Loucy (cell line): Measurements from ENCODE around the gene PRCP.

Experiments used
- H2AFZ ChIP-seq: fragments of 200-600 bp; sonication (generic); 2 replicates; pipeline ENCODE4 v1.6.0; 2016; ENCODE audit warnings: antibody characterized with exemption, mild to moderate bottlenecking, low read length, moderate library complexity
- H3F3A ChIP-seq: fragments of 200-600 bp; 2 replicates; pipeline ENCODE4 v1.6.0; 2016; ENCODE audit warnings: antibody characterized with exemption, low read depth, mild to moderate bottlenecking
- H3K27me3 ChIP-seq: fragments of 200-600 bp; sonication (generic); 2 replicates; pipeline ENCODE4 v1.6.1; 2014; ENCODE audit warnings: low read length, mild to moderate bottlenecking; ENCODE audit not compliant: insufficient read depth, poor library complexity, severe bottlenecking
- H3K36me3 ChIP-seq: fragments of 200-600 bp; sonication (generic); 2 replicates; pipeline ENCODE4 v1.6.1; 2016; ENCODE audit warnings: low read length; ENCODE audit not compliant: insufficient read depth
- H3K4me1 ChIP-seq: fragments of 200-600 bp; sonication (generic); 2 replicates; pipeline ENCODE4 v1.5.1; 2014; ENCODE audit warnings: low read length, mild to moderate bottlenecking; ENCODE audit not compliant: insufficient read depth, poor library complexity, severe bottlenecking
- H3K4me2 ChIP-seq: fragments of 200-600 bp; sonication (generic); 2 replicates; pipeline ENCODE4 v1.6.0; 2014; ENCODE audit warnings: antibody characterized with exemption, low read length, low read depth, mild to moderate bottlenecking; ENCODE audit not compliant: poor library complexity, severe bottlenecking
- H3K4me3 ChIP-seq: fragments of 200-600 bp; sonication (generic); 2 replicates; pipeline ENCODE4 v1.5.1; 2014; ENCODE audit warnings: low read length, mild to moderate bottlenecking, mixed read lengths; ENCODE audit not compliant: poor library complexity, severe bottlenecking
- H3K79me2 ChIP-seq: fragments of 200-600 bp; sonication (generic); 2 replicates; pipeline ENCODE4 v1.6.1; 2014; ENCODE audit warnings: low read length; ENCODE audit not compliant: insufficient read depth
- H3K9ac ChIP-seq: fragments of 200-600 bp; sonication (generic); 2 replicates; pipeline ENCODE4 v1.6.0; 2014; ENCODE audit warnings: mild to moderate bottlenecking, low read depth, low read length, moderate library complexity; ENCODE audit not compliant: poor library complexity, severe bottlenecking
- H3K9me2 ChIP-seq: fragments of 200-600 bp; sonication (generic); replicated peaks from 2 replicates; pipeline ENCODE4 v1.6.1; 2016; ENCODE audit warnings: low read depth, low read length, mixed read lengths
- H3K9me3 ChIP-seq: fragments of 200-600 bp; sonication (generic); 2 replicates; pipeline ENCODE4 v1.6.1; 2014; ENCODE audit warnings: mild to moderate bottlenecking, antibody characterized with exemption, low read length, low read depth; ENCODE audit not compliant: insufficient read depth
- H4K20me1 ChIP-seq: fragments of 200-600 bp; sonication (generic); 2 replicates; pipeline ENCODE4 v1.6.0; 2014; ENCODE audit warnings: antibody characterized with exemption, low read length, mild to moderate bottlenecking; ENCODE audit not compliant: insufficient read depth, poor library complexity, severe bottlenecking
- EZH2phosphoT487 ChIP-seq: fragments of 200-600 bp; IDR thresholded peaks from 2 replicates; pipeline ENCODE4 v1.6.1; 2018; ENCODE audit warnings: antibody characterized with exemption, mild to moderate bottlenecking, moderate library complexity, borderline replicate concordance
- TF ChIP-seq, protein P1 (sequence below): fragments of 200-600 bp; sonication (generic); conservative IDR thresholded peaks from 2 replicates; pipeline ENCODE4 v1.5.1; 2014; ENCODE audit warnings: mild to moderate bottlenecking, antibody characterized with exemption, low read length

The PRCP gene

DNA sequence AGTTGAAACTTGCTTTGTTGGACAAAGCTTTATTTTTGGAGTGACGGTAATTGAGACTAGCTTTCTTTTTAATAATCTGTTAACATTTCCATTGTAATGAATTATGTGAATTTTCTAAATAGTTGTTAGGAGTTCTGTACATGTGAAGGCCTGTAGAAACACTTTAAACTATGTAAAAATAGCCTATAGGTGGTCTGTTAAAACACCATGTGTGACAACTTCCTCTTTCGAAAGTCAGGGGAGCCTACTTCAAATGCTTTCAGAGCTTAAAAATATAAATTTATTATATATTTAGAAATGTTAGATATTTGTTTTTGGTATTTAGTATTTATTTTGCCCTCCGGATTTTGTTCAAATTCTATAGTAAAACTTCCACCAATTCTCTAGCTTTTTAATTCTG, 30.0 kb upstream of the PRCP start:
- Histone ChIP-seq H3K9me3 (no peaks in the 10 kb centered on the region), H3K79me2 (no peaks in the 10 kb centered on the region), H3K27me3 (no peaks in the 10 kb centered on the region), H4K20me1 (no peaks in the 10 kb centered on the region), H3K36me3 (no peaks in the 10 kb centered on the region), H3K9me2 (no peaks in the 10 kb centered on the region), H3K4me3 (peak overlapping the region; percentile 50), H3K4me1 (peaks cover 57% of the 10 kb centered on the region), H3F3A (no peaks in the 10 kb centered on the region), H2AFZ (peak overlapping the region; percentile 74), H3K4me2 (peak overlapping the region; percentile 69), H3K9ac (peak overlapping the region; percentile 60)
- TF ChIP-seq, protein P1, sequence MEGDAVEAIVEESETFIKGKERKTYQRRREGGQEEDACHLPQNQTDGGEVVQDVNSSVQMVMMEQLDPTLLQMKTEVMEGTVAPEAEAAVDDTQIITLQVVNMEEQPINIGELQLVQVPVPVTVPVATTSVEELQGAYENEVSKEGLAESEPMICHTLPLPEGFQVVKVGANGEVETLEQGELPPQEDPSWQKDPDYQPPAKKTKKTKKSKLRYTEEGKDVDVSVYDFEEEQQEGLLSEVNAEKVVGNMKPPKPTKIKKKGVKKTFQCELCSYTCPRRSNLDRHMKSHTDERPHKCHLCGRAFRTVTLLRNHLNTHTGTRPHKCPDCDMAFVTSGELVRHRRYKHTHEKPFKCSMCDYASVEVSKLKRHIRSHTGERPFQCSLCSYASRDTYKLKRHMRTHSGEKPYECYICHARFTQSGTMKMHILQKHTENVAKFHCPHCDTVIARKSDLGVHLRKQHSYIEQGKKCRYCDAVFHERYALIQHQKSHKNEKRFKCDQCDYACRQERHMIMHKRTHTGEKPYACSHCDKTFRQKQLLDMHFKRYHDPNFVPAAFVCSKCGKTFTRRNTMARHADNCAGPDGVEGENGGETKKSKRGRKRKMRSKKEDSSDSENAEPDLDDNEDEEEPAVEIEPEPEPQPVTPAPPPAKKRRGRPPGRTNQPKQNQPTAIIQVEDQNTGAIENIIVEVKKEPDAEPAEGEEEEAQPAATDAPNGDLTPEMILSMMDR, result no peak
- TF ChIP-seq EZH2phosphoT487, result no peak

DNA sequence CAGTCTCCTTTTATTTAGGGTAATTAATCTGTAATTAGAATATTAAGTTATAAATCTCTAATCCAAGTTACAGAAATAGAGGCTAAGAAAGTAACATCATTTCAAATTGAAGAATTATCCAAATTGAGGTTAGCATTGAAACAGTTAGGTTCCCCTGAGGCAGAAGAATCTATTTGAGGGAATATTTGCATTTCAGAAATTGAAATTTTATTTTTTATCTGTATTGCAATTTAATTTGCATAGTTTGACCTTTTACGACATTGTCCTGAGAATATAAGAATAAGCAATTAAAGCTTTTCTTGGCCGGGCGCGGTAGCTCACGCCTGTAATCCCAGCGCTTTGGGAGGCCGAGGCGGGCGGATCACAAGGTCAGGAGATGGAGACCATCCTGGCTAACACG, 28.9 kb upstream of the PRCP start:
- H3K27me3 ChIP-seq, result no peaks in the 10 kb centered on the region
- H3K36me3 ChIP-seq, result no peaks in the 10 kb centered on the region
- H4K20me1 ChIP-seq, result no peaks in the 10 kb centered on the region
- no peaks in the 10 kb centered on the region for H3K79me2 ChIP-seq
- no peaks in the 10 kb centered on the region for H3K9me3 ChIP-seq
- H3K4me3 ChIP-seq, result no peak overlapping the region
- H3K4me1 ChIP-seq, result peaks cover 50% of the 10 kb centered on the region
- TF ChIP-seq, protein P1, result no peak
- no peak for TF ChIP-seq EZH2phosphoT487
- no peaks in the 10 kb centered on the region for H3F3A ChIP-seq
- peak overlapping the region; percentile 69 for H3K4me2 ChIP-seq
- H3K9me2 ChIP-seq, result no peaks in the 10 kb centered on the region
- H3K9ac ChIP-seq, result no peak overlapping the region
- 0 out of 2 replicates have a peak overlapping the region, but pooled peaks have one; percentile 2 for H2AFZ ChIP-seq

DNA sequence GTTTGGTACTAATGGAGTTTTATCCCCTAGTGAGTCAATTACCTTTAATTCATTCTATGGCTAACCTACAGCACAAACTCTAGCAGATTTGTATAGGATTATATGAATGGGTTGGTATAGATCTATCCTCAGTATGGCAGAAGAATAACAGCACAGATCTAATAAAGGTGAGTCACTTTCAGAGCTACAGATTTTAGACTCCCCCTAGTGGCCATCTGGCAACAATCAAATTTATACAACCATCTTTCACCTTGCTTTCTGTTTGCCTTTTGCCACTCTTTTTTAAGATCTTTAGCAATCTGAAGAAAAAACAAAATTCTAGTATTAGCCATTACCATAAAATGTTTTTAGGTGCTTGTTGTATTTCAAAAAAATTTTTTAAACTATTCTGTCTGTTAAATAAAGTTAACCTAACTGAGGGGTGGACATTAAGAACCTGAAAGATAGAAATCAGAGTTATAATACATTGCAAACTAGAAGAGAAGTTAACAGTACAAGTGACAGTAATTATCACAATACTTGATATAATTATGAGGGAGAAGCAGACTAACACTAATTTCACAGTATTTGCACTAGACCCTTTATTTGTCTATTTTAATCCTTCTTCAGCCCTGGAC, 27.1 kb upstream of the PRCP start:
- H3K9ac ChIP-seq, result peak overlapping the region; percentile 17
- H3K4me2 ChIP-seq, result peak overlapping the region; percentile 55
- no peaks in the 10 kb centered on the region for H3K36me3 ChIP-seq
- TF ChIP-seq EZH2phosphoT487, result no peak
- TF ChIP-seq, protein P1, result peak; percentile 90
- H3F3A ChIP-seq, result no peaks in the 10 kb centered on the region
- no peaks in the 10 kb centered on the region for H4K20me1 ChIP-seq
- H3K27me3 ChIP-seq, result no peaks in the 10 kb centered on the region
- no peaks in the 10 kb centered on the region for H3K79me2 ChIP-seq
- H3K9me3 ChIP-seq, result no peaks in the 10 kb centered on the region
- H3K4me3 ChIP-seq, result peak overlapping the region; percentile 22
- H2AFZ ChIP-seq, result peak overlapping the region; percentile 60; the same call in 1 of the 2 replicates
- H3K4me1 ChIP-seq, result peaks cover 32% of the 10 kb centered on the region
- H3K9me2 ChIP-seq, result no peaks in the 10 kb centered on the region
